Colonic mucosa (tissue), 4 donors: ENCODE measurements around the gene FLII. TPM values are rescaled to one million over a fixed set of nuclear protein-coding genes. Genes with fewer than 3 reads are reported as not detected.

Source experiments
- DNase-seq: peaks from one replicate; pipeline ENCODE4 v3.0.0-alpha.2; 2020
- H3K27ac ChIP-seq: fragments of 200-600 bp; one replicate; pipeline ENCODE4 v1.8.0; 2021
- H3K27me3 ChIP-seq: fragments of 200-600 bp; one replicate; pipeline ENCODE4 v1.8.0; 2021
- H3K36me3 ChIP-seq: fragments of 200-600 bp; one replicate; pipeline ENCODE4 v1.8.0; 2021
- H3K4me1 ChIP-seq: fragments of 200-600 bp; one replicate; pipeline ENCODE4 v1.8.0; 2021; ENCODE audit warnings: mild to moderate bottlenecking
- H3K4me3 ChIP-seq: fragments of 200-600 bp; one replicate; pipeline ENCODE4 v1.8.0; 2021
- H3K9ac ChIP-seq, 2 donors: one replicate each; pipeline ENCODE4 v1.7.0; 2013; ENCODE audit warnings: control low read depth in 2 of 2, low read depth in 2 of 2, low read length in 2 of 2
- H3K9me3 ChIP-seq: fragments of 200-600 bp; one replicate; pipeline ENCODE4 v1.8.0; 2021
- intact Hi-C: fragments of 100-400 bp; cut with DNase I; formaldehyde crosslinking; loops from one replicate; pipeline ENCODE4 v1.14.1; 2022
- total RNA-seq, 2 donors: library from RNA; stranded (reverse); fragmentation: NEBNext Ultra II Directional in 1 of 2; extraction: Animal tissue kit (Norgen Biotek cat#: 25700) in 1 of 2; gene quantifications; one replicate each; pipeline ENCODE4 v1.2.1, GENCODE V29; 2021
- TF ChIP-seq, protein P1 (sequence below): fragments of 200-600 bp; IDR thresholded peaks from one replicate; pipeline ENCODE4 v1.8.0; 2022; ENCODE audit warnings: antibody characterized with exemption, mild to moderate bottlenecking
- donor health status: healthy.
- donor health status: DM: no; HTN: no; CAD: no.
- donor health status: DM: no; HTN: no; CAD: no.

Gene FLII
- total RNA-seq, 2 donors from 2014 or later, result 263 to 293 TPM

GRCh38 chr17:18270046-18270931 is 11.8 kb upstream of the FLII start:
- intact Hi-C loops, result no loop called here
- Histone ChIP-seq H3K27me3 (no peaks in the 10 kb centered on the region), H3K4me1 (no peaks in the 10 kb centered on the region), H3K4me3 (no peak overlapping the region), H3K9me3 (no peaks in the 10 kb centered on the region), H3K27ac (no peak overlapping the region), H3K36me3 (no peaks in the 10 kb centered on the region), H3K9ac (no peak overlapping the region)
- TF ChIP-seq, protein P1, sequence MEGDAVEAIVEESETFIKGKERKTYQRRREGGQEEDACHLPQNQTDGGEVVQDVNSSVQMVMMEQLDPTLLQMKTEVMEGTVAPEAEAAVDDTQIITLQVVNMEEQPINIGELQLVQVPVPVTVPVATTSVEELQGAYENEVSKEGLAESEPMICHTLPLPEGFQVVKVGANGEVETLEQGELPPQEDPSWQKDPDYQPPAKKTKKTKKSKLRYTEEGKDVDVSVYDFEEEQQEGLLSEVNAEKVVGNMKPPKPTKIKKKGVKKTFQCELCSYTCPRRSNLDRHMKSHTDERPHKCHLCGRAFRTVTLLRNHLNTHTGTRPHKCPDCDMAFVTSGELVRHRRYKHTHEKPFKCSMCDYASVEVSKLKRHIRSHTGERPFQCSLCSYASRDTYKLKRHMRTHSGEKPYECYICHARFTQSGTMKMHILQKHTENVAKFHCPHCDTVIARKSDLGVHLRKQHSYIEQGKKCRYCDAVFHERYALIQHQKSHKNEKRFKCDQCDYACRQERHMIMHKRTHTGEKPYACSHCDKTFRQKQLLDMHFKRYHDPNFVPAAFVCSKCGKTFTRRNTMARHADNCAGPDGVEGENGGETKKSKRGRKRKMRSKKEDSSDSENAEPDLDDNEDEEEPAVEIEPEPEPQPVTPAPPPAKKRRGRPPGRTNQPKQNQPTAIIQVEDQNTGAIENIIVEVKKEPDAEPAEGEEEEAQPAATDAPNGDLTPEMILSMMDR, result no peak
- DNase-seq, result no peak

GRCh38 chr17:18267927-18268711 is 9.6 kb upstream of the FLII start:
- no peak for DNase-seq
- Histone ChIP-seq H3K27me3 (no peaks in the 10 kb centered on the region), H3K9me3 (no peaks in the 10 kb centered on the region), H3K4me1 (no peaks in the 10 kb centered on the region), H3K9ac (no peak overlapping the region), H3K4me3 (no peak overlapping the region), H3K36me3 (peaks cover 3% of the 10 kb centered on the region), H3K27ac (no peak overlapping the region)
- intact Hi-C loops, result no loop called here
- TF ChIP-seq, protein P1, result no peak

GRCh38 chr17:18267366-18267765 is 8.8 kb upstream of the FLII start:
- Histone ChIP-seq H3K36me3 (peaks cover 3% of the 10 kb centered on the region), H3K27ac (no peak overlapping the region), H3K27me3 (no peaks in the 10 kb centered on the region), H3K9ac (no peak overlapping the region), H3K9me3 (no peaks in the 10 kb centered on the region), H3K4me3 (no peak overlapping the region), H3K4me1 (no peaks in the 10 kb centered on the region)
- TF ChIP-seq, protein P1, result no peak
- no peak for DNase-seq
- intact Hi-C loops, result no loop called here

GRCh38 chr17:18263885-18264682 is 5.5 kb upstream of the FLII start:
- Histone ChIP-seq H3K4me3 (no peak overlapping the region), H3K27me3 (no peaks in the 10 kb centered on the region), H3K4me1 (peaks cover 8% of the 10 kb centered on the region), H3K27ac (no peak overlapping the region), H3K9me3 (no peaks in the 10 kb centered on the region), H3K9ac (no peak overlapping the region), H3K36me3 (peaks cover 3% of the 10 kb centered on the region)
- no peak for DNase-seq
- TF ChIP-seq, protein P1, result no peak
- intact Hi-C loops, result no loop called here

- Histone ChIP-seq H3K9me3 (no peaks in the 10 kb centered on the region), H3K27me3 (no peaks in the 10 kb centered on the region), H3K9ac (no peak overlapping the region), H3K36me3 (peaks cover 3% of the 10 kb centered on the region), H3K4me1 (peaks cover 8% of the 10 kb centered on the region), H3K4me3 (no peak overlapping the region), H3K27ac (no peak overlapping the region)
- TF ChIP-seq, protein P1, result no peak
- no peak for DNase-seq
- intact Hi-C loops, result no loop called here
These were observed 4.1 kb upstream of the FLII start for GRCh38 chr17:18262641-18263040.
